GM21515 (cell line): ENCODE results near the gene MST1.

Experiments
- ATAC-seq: cut with Tn5 transposase; IDR thresholded peaks from one replicate; pipeline ENCODE4 v1.9.1; 2021; ENCODE audit not compliant: unreplicated experiment

The MST1 gene

GRCh38 chr3:49680493-49681231, 8.6 kb downstream of the MST1 start:
- ATAC-seq = no peak

GRCh38 chr3:49675912-49676311, 13.4 kb downstream of the MST1 start:
- ATAC-seq = no peak

DNA sequence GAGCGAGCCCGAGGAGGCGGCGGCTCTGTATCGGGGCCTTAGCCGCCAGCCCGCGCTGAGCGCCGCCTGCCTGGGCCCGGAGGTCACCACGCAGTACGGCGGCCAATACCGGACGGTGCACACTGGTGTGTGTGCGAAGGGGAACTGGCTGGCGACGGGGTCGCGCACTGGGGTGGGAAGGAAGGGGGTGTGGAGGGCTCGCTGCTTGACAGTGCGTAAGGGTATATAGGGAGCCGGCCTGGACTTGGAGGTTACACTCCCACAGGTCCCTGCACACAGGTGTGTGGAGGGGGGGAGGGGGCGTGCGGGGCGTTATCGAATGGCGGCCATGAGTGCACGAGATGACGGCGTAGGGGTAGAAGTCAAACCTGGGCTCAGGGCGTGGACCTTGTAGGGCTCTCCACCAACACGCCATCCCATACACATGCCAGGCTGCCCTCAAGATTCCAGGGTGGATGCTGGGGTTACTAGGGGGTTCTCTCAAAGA, 14.7 kb downstream of the MST1 start:
- ATAC-seq = peak; percentile 18

DNA sequence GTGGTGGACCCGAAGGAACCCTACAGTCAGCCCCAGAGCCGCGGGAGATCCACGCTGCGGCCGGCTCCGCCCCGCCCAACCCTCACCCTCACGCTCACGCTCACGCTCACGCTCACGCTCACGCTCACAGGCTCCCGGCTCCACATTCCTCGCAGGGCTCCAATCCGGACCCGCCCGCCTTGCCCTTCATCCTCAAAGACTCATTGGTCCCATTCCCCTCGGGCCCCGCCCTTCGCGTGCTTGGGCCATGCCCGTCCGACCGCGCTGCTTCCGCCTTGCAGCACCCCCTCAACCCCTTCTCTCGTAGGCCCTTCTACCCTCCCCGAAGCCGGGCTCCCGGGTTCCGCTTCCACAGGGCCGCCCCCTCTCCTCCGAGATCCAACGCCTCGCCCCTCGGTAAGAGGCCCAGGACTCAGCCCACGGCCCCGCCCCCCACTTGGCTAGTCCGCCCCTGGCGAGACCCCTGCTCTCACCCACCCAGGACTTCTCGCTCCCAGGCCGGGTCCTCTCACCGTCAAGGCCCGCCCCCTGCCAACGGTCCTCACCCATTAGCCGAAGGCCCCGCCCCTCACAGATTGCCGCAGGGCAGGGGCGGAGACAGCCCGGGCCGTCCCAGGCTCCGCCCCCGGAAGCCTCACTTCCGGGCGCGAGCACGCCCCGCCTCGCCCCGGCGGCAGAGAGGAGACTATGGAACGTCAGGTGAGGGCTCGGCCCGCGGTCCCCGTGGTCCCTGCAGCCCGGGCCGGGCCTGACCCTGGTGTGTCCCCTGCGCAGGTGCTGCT, 15.4 kb downstream of the MST1 start, which contains the start of gene APEH:
APEH (plus strand) TSS at position 637 of the 782 bp plus-strand sequence; CDS start at position 688, 51 bp downstream.
- peak; percentile 72 for ATAC-seq

GRCh38 chr3:49673121-49673714, 16.1 kb downstream of the MST1 start:
- no peak for ATAC-seq

GRCh38 chr3:49671291-49672288, 17.7 kb downstream of the MST1 start:
- ATAC-seq = no peak

- ATAC-seq = no peak
Observed at GRCh38 chr3:49670940-49671290, 18.4 kb downstream of the MST1 start.

DNA sequence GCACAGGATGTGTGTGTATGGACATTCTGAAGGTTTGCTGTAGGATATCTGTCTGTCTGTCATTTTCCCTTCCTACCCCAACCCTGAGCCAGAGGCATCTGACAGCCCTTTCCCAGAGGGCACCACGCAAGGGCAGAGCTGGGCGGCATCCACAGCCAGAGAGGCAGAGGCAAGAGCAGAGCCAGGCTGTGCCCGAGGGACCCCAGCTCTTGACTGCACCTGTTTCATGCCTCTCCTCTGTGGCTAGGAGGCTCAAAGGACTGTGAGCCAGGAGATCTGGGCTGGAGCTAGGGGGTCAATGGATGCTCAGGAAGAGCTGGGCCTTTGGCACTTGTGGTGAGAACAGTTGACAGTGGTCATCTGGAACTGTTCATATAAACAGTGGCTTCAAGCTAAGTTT, 19.9 kb downstream of the MST1 start:
- no peak for ATAC-seq

- ATAC-seq = no peak
Observed at GRCh38 chr3:49668861-49669260, 20.4 kb downstream of the MST1 start.

GRCh38 chr3:49668414-49668797, 20.9 kb downstream of the MST1 start:
- no peak for ATAC-seq

DNA sequence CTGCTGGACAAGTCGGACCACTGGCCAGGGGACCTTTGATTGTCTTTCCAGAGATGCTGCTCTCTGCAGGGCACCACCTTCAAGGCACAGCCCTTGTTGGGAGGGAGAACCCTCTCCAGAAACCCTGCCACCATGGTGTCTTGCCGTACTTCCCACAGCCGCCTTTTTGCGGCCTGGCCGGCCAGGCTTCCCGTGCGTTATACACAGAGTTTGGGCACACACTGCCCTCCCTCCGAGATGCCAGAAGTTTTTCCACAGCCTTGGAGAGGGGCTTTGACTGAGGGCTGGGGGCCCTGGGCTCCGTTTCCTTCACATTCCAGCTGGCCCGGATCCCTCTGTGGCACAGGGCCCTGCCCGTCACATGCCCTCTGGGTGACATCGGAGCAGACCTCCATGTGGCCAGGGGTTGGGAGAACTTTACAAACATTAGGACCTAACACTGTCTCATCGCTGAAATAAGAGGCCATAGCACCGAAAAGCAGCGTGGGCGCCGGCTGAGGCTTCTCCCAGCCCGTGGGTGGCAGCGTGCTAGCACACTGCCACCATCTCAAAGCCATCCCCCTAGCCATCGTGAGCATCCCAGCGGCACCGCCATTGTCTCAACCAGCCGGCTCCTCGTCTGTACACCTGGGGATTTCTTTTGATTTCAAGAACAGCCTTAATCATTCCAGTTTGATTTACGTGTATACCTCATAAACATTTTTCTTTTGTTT, 21.4 kb downstream of the MST1 start:
- no peak for ATAC-seq

- ATAC-seq = no peak
Observed at GRCh38 chr3:49666592-49666991, 22.7 kb downstream of the MST1 start.

DNA sequence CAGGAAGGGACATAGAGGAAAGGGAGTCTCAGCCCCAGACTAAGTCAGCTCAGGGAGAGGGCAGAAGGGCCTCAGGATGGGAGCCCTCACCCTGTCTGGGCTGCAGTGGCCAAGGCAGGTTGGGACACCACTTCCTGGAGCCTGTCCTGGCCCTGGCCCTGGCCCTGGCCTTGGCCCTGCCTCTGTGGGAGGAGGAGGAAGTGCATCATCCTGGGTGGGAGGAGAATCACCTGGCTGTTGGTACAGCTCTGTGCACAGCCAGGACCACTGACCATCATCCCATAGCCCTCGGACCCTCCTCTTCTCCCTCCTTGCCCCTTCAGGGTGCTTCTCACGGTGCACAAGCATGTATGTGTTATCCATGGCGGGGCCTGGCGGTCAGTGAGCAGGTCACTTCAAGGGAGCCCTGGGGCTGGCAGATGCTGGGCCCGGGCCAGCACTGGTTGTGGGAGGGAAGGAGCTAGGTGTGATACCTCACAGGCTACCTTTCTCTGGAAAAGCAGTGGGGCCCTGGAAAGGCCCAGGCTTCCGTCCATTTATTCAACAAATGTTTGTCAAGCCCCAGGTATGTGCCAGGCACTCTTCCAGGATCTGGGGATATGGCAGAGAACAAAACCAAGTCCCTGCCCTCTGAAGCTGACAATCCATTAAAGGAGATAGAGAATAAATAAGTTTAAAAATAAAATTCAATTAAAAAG, 23.3 kb downstream of the MST1 start:
- ATAC-seq = no peak

GRCh38 chr3:49664300-49664699, 25.0 kb downstream of the MST1 start:
- no peak for ATAC-seq

GRCh38 chr3:49663831-49664230, 25.4 kb downstream of the MST1 start:
- ATAC-seq = no peak

- no peak for ATAC-seq
Observed at GRCh38 chr3:49662720-49663413, 26.4 kb downstream of the MST1 start.

GRCh38 chr3:49662021-49662420, 27.3 kb downstream of the MST1 start:
- no peak for ATAC-seq

DNA sequence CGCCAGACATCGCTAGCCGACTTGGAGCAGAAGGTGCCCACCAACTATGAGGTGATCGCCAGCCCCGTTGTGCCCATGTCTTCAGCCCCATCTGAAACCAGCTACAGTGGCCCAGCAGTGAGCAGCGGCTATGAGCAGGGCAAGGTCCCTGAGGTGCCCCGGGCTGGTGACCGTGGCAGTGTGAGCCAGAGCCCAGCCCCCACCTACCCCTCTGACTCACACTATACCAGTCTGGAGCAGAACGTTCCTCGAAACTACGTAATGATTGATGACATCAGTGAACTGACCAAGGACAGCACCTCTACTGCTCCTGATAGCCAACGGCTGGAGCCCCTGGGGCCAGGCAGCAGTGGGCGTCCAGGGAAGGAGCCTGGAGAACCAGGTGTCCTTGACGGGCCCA, 28.0 kb downstream of the MST1 start:
- no peak for ATAC-seq

DNA sequence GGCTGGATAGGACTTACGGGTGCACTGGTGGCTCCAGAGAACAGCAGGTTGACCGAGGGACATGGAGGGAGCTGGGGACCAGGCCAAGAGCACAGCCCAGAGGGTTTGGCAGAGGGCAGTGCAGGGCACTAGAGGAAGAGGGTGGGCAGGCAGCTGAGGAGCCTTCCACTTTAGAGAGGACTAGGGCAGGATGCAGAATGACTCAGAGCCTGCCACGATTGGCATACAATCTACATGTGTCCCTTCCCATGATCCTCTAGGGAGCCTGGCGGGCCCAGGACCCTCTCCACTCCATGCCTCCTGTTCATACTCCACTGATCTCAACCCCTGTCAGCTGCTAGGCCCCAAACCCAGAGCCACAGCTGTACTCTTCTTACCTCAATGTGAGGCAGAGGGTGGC, 29.5 kb downstream of the MST1 start:
- no peak for ATAC-seq
